ENCODE data around the gene RHBDL1.

DNA sequence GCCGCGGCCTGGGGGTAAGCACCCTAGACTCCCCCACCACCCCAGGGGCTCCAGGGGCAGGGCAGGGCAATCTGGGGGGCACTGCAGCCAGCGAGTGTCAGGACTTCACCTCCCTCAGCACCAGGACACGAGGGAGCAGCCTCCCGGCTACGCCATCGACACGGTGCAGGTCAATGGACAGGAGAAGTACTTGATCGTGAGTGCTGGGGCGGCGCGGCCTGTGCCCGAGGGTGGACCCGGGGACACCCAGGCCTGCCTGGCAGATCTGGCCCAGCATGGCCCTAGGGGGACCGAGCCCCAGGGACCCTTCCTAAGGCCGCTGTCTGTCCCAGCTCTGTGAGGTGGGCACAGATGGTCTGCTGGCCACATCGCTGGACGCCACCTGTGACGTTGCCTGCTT lies 3.1 kb upstream of the RHBDL1 start:
- TF ChIP-seq, protein P1, sequence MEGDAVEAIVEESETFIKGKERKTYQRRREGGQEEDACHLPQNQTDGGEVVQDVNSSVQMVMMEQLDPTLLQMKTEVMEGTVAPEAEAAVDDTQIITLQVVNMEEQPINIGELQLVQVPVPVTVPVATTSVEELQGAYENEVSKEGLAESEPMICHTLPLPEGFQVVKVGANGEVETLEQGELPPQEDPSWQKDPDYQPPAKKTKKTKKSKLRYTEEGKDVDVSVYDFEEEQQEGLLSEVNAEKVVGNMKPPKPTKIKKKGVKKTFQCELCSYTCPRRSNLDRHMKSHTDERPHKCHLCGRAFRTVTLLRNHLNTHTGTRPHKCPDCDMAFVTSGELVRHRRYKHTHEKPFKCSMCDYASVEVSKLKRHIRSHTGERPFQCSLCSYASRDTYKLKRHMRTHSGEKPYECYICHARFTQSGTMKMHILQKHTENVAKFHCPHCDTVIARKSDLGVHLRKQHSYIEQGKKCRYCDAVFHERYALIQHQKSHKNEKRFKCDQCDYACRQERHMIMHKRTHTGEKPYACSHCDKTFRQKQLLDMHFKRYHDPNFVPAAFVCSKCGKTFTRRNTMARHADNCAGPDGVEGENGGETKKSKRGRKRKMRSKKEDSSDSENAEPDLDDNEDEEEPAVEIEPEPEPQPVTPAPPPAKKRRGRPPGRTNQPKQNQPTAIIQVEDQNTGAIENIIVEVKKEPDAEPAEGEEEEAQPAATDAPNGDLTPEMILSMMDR (IDR thresholded peaks at IDR 0.05; ENCODE audit: poor library complexity), result no peak
- no peak for TF ChIP-seq EZH2 (IDR thresholded peaks at IDR 0.05; ENCODE audit: borderline replicate concordance)

Measured in hepatocyte (in vitro differentiated cells).